Upper lobe of left lung (tissue), 6 donors: ENCODE results near the gene SRGAP3. TPM values are rescaled to one million over a fixed set of nuclear protein-coding genes. Genes with fewer than 3 reads are reported as not detected.
"Not testable (repeated sequence)": the region's sequence is repeated elsewhere in the genome, so short reads cannot be mapped to it uniquely, and the experiment has no call there.

Source experiments
- ATAC-seq, 2 donors: fragments of 200-7000 bp; cut with Tn5 transposase; one replicate each; pipeline ENCODE4 v1.9.1; 2022; ENCODE audit warnings: mild to moderate bottlenecking in 2 of 2, moderate library complexity in 2 of 2; ENCODE audit not compliant: low FRiP score in 2 of 2
- DNase-seq, 2 donors: peaks; one replicate each; pipeline ENCODE4 v3.0.0-alpha.2; 2019 to 2020
- H3K27ac ChIP-seq, 4 donors: fragments of 200-600 bp; sonication (generic); one replicate each; pipeline ENCODE4 v1.5.1; 2016 to 2019
- H3K27me3 ChIP-seq, 4 donors: fragments of 200-600 bp; sonication (generic); one replicate each; pipeline ENCODE4 v1.5.1; 2017 to 2019
- H3K36me3 ChIP-seq, 4 donors: fragments of 200-600 bp; sonication (generic); one replicate each; pipeline ENCODE4 v1.5.1; 2016 to 2019
- H3K4me1 ChIP-seq, 4 donors: fragments of 200-600 bp; sonication (generic); one replicate each; pipeline ENCODE4 v1.5.1; 2018 to 2019
- H3K4me3 ChIP-seq, 4 donors: fragments of 200-600 bp; sonication (generic); one replicate each; pipeline ENCODE4 v1.5.1; 2017 to 2019; ENCODE audit warnings: mild to moderate bottlenecking in 2 of 4, moderate library complexity in 1 of 4
- H3K9me3 ChIP-seq, 4 donors: fragments of 200-600 bp; sonication (generic); one replicate each; pipeline ENCODE4 v1.5.1; 2018 to 2019
- EP300 ChIP-seq, 4 donors: sonication (generic); formaldehyde crosslinking; IDR thresholded peaks; one replicate each; pipeline ENCODE4 v1.5.1; 2017; ENCODE audit warnings: antibody characterized with exemption in 4 of 4, control low read depth in 2 of 4
- POLR2A ChIP-seq, 4 donors: fragments of 450-650 bp; IDR thresholded peaks; one replicate each; pipeline ENCODE4 v1.5.1; 2016 to 2017; ENCODE audit warnings: antibody characterized with exemption in 4 of 4, mild to moderate bottlenecking in 2 of 4
- POLR2AphosphoS5 ChIP-seq, 2 donors: sonication (generic); formaldehyde crosslinking; IDR thresholded peaks; one replicate each; pipeline ENCODE4 v1.5.1; 2017; ENCODE audit warnings: antibody characterized with exemption in 2 of 2
- WGBS, 2 donors: methylation state at CpG; one replicate each; pipeline ENCODE4 v1.1.5; 2017 to 2018; 5-methylcytosine and 5-hydroxymethylcytosine counted together
- total RNA-seq, 6 donors: library from RNA; depleted of rRNA in 4 of 6; stranded (reverse); fragments of >200 nt in 4 of 6; gene quantifications; one replicate each; pipeline versions ENCODE4 v1.1.0 to v1.2.1, GENCODE V29; 2016 to 2021
- TF ChIP-seq, protein P1 (sequence below), 6 experiments: fragments of 450-650 bp in 4 of 6; fragments of 200-600 bp in 2 of 6; sonication (generic) in 2 of 6; IDR thresholded peaks; one replicate each; pipeline ENCODE4 v1.5.1; 2016 to 2019; ENCODE audit warnings: antibody characterized with exemption in 6 of 6
- donor health status: DM: no; HTN: no; CAD: no; lungs with moderate emphysema.
- donor health status: DM: no; HTN: yes; CAD: no; lungs with severe emphysema.

SRGAP3 gene
- total RNA-seq, 6 donors from 2014 or later, result 4.6 to 29.6 (median 11.4) TPM

DNA sequence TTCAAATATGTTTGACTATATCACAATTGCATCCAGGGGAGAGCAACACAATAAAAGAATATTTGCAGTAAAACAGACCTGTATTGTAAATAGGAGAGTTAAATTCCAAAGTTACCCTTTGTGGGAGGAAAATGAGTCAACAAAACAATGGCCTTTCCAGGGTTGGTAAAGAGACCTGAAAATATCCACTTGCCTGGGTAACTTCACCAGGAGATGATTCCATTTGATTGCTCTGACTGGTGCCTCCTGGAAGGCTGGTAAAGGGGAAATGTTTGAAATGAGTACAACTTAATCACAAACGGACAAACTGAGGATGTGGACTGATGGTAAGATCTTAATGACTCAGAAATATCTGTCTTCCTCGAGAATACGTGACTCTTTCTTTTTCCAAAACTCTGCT is 43.6 kb upstream of the SRGAP3 start:
- ATAC-seq, result no peak
- WGBS, 2 donors, result 77 to 87% methylated on average over 3 of the region's 3 CpGs

DNA sequence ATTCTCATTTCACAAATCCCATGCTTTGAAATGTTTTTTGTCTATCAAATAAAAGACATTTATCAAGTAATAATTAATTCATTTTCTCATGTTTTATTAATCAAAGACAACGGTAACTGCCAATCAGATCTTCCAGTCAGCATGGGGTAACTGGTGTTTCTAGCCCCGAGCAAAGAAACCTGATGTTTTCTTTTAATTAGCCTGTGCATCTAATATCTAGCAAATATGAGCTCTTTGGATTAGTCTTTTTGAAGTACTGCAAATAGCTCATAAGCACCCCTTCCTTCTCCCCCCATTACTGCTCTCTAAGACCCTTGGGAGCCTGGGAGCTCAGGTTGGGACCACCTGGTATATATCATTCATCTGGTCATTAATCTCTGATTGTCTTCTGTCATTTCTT is 43.1 kb upstream of the SRGAP3 start:
- H3K4me3 ChIP-seq, result no peak overlapping the region
- no peaks in the 10 kb centered on the region for H3K36me3 ChIP-seq
- no peaks in the 10 kb centered on the region for H3K27me3 ChIP-seq
- WGBS, 2 donors, result 78 to 92% methylated on average over 2 of the region's 2 CpGs
- ATAC-seq (no peak), DNase-seq (no peak)
- no peaks in the 10 kb centered on the region for H3K9me3 ChIP-seq
- no peaks in the 10 kb centered on the region for H3K4me1 ChIP-seq
- no peak overlapping the region for H3K27ac ChIP-seq
- TF ChIP-seq, protein P1, sequence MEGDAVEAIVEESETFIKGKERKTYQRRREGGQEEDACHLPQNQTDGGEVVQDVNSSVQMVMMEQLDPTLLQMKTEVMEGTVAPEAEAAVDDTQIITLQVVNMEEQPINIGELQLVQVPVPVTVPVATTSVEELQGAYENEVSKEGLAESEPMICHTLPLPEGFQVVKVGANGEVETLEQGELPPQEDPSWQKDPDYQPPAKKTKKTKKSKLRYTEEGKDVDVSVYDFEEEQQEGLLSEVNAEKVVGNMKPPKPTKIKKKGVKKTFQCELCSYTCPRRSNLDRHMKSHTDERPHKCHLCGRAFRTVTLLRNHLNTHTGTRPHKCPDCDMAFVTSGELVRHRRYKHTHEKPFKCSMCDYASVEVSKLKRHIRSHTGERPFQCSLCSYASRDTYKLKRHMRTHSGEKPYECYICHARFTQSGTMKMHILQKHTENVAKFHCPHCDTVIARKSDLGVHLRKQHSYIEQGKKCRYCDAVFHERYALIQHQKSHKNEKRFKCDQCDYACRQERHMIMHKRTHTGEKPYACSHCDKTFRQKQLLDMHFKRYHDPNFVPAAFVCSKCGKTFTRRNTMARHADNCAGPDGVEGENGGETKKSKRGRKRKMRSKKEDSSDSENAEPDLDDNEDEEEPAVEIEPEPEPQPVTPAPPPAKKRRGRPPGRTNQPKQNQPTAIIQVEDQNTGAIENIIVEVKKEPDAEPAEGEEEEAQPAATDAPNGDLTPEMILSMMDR (IDR thresholded peaks at IDR 0.05), result no peak
- TF ChIP-seq EP300 (IDR thresholded peaks at IDR 0.05), result no peak

More for the DNA sequence above, 43.6 kb upstream of the SRGAP3 start:
- no peaks in the 10 kb centered on the region for H3K4me1 ChIP-seq
- no peaks in the 10 kb centered on the region for H3K9me3 ChIP-seq
- no peaks in the 10 kb centered on the region for H3K27me3 ChIP-seq
- TF ChIP-seq EP300 (IDR thresholded peaks at IDR 0.05) (no peak), POLR2AphosphoS5 (IDR thresholded peaks at IDR 0.05) (no peak), POLR2A (IDR thresholded peaks at IDR 0.05) (no peak)
- TF ChIP-seq, protein P1 (IDR thresholded peaks at IDR 0.05), result no peak
- H3K36me3 ChIP-seq, result no peaks in the 10 kb centered on the region
- no peak overlapping the region for H3K27ac ChIP-seq
- no peak overlapping the region for H3K4me3 ChIP-seq
- no peak for DNase-seq

DNA sequence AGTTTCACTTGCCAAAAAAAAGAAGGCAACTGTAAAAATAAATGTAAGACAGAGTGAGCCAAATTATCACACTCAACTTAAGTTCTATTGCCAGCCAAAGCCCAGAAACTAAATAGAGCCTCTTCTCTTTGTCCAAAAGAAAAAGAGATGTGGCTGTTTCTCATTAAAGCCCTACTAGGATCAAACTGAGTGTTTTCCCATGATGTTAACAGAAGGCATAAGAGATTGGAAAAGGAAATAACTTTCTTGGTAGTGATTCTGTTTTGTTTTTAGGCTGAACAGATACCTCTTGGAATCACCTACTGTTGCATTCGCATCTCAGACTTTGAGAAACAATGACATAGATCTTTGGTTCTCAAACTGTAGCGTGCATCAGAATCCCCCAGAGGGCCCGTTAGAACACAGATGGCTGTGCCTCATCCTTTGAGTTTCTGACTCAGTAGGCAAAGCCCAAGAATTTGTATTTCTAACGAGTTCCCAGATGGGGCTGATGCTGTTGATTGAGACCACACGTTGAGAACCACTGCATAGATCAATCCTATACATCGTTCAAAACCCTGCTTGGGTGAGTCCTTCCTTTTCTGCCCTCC is 42.5 kb upstream of the SRGAP3 start:
- Histone ChIP-seq H3K27me3 (no peaks in the 10 kb centered on the region), H3K9me3 (no peaks in the 10 kb centered on the region), H3K27ac (no peak overlapping the region), H3K4me3 (no peak overlapping the region), H3K36me3 (no peaks in the 10 kb centered on the region), H3K4me1 (no peaks in the 10 kb centered on the region)
- TF ChIP-seq EP300 (IDR thresholded peaks at IDR 0.05), result no peak
- TF ChIP-seq POLR2AphosphoS5 (IDR thresholded peaks at IDR 0.05), result no peak
- TF ChIP-seq, protein P1 (IDR thresholded peaks at IDR 0.05), result no peak
- TF ChIP-seq POLR2A (IDR thresholded peaks at IDR 0.05), result no peak
- 69 to 74% methylated on average over 6 of the region's 6 CpGs for WGBS, 2 donors
- no peak for DNase-seq
- ATAC-seq, result no peak

DNA sequence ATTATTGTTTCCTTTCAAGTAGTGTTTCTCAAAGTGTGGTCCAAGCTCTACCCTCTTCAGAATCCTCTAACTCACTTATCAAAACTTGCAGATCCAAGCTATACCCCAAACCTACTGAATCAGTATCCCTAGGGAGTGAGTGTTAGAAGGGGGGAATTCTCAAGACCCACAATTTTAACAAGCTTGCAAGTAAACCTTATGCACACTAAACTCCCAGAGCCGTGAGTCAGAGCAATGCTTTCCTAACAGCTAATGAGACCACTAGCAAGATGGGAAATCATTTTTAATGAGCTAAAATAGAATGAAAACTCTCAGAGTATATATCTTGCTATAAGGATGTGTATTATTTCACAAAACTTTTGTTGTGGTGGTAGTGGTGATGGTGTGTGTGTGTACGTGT is 41.1 kb upstream of the SRGAP3 start:
- Histone ChIP-seq H3K27me3 (no peaks in the 10 kb centered on the region), H3K36me3 (no peaks in the 10 kb centered on the region), H3K27ac (no peak overlapping the region), H3K9me3 (no peaks in the 10 kb centered on the region), H3K4me1 (no peaks in the 10 kb centered on the region), H3K4me3 (no peak overlapping the region)
- WGBS, 2 donors, result 81 to 85% methylated on average over 2 of the region's 2 CpGs
- TF ChIP-seq POLR2A (IDR thresholded peaks at IDR 0.05), result no peak
- TF ChIP-seq EP300 (IDR thresholded peaks at IDR 0.05), result no peak
- no peak for TF ChIP-seq POLR2AphosphoS5 (IDR thresholded peaks at IDR 0.05)
- TF ChIP-seq, protein P1 (IDR thresholded peaks at IDR 0.05), result no peak
- ATAC-seq, result no peak
- no peak for DNase-seq

DNA sequence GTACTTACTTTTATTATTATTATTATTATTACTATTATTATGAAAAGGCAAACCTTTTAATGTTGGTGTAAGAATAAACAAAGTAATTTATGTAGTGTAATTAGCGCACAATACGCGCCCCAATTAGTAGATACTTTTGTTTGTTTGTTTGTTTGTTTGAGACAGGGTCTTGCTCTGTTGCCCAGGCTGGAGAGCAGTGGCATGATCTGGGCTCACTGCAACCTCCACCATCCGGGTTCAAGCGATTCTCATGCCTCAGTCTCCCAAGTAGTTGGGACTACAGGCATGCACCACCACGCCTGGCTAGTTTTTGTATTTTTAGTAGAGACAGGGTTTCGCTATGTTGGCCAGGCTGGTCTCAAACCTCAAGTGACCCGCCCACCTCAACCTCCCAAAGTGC is 32.1 kb upstream of the SRGAP3 start:
- H3K27me3 ChIP-seq, ATAC-seq, H3K4me1 ChIP-seq, H3K27ac ChIP-seq, DNase-seq, H3K36me3 ChIP-seq, H3K9me3 ChIP-seq, H3K4me3 ChIP-seq: not testable (repeated sequence)
- WGBS, 2 donors, result 88 to 93% methylated on average over 8 of the region's 8 CpGs
